Neural progenitor cell (in vitro differentiated cells): ENCODE data around the gene OLFM4.

Source experiments
- CTCF ChIP-seq: fragments of 200-600 bp; sonication (generic); IDR thresholded peaks from 2 replicates; pipeline ENCODE4 v1.5.1; 2017; ENCODE audit warnings: antibody characterized with exemption, mild to moderate bottlenecking
- EZH2 ChIP-seq: fragments of 200-600 bp; sonication (generic); IDR thresholded peaks from 2 replicates; pipeline ENCODE4 v1.6.1; 2017; ENCODE audit warnings: antibody characterized with exemption, mild to moderate bottlenecking, moderate library complexity

GRCh38 chr13:53089951-53090350, 61.3 kb downstream of the OLFM4 start:
- no peak for TF ChIP-seq CTCF
- no peak for TF ChIP-seq EZH2
